ENCODE measurements around the gene AK4.

DNA sequence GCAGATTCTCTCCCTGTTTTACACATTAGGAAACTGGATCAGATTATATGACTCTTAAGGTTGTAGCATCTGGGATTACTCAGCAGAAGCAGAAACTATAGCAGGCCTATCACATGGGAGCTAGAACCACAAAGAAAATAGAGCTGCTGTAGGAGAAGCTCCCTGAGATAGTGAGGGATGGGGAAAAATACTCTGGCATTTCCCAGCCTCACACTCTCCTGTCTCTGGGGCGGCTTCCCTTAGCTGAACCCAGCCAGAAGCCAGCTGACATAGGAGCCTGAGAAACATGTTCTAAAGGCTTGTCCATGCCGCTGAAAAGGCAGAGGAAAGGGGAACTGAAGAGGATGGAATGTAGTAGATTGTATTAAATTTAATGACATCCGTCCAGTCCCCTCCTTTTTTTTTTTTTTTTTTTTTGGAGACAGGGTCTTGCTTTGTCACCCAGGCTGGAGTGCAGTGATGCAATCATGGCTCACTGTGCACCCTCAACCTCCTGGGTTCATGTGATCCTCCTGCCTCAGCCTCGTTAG is 84.5 kb downstream of the AK4 start:
- no peak for TF ChIP-seq POLR2AphosphoS5 (IDR thresholded peaks at IDR 0.05; ENCODE audit: low read depth, low read length)
- TF ChIP-seq POLR2A (IDR thresholded peaks at IDR 0.05; ENCODE audit: low read depth, low read length): no peak
